DOHH2 (cell line): ENCODE measurements around the gene DDX55.

Experiments
- H3F3A ChIP-seq: fragments of 200-600 bp; sonication (generic), shearing (Covaris generic); 2 replicates; pipeline ENCODE4 v1.6.0; 2016; ENCODE audit warnings: antibody characterized with exemption, mild to moderate bottlenecking; ENCODE audit not compliant: control insufficient read depth, insufficient read depth
- H3K27ac ChIP-seq: fragments of 200-600 bp; sonication (generic); 2 replicates; pipeline ENCODE4 v1.5.1; 2014; ENCODE audit warnings: low read depth, mild to moderate bottlenecking, low read length, moderate library complexity
- H3K27me3 ChIP-seq: fragments of 200-600 bp; sonication (generic); 2 replicates; pipeline ENCODE4 v1.6.1; 2014; ENCODE audit warnings: mild to moderate bottlenecking, low read length, mixed read lengths; ENCODE audit not compliant: control insufficient read depth
- H3K36me3 ChIP-seq: fragments of 200-600 bp; sonication (generic); 2 replicates; pipeline ENCODE4 v1.6.1; 2014; ENCODE audit warnings: mild to moderate bottlenecking, low read length, moderate library complexity, mixed read lengths; ENCODE audit not compliant: control insufficient read depth
- H3K4me1 ChIP-seq: fragments of 200-600 bp; sonication (generic); 2 replicates; pipeline ENCODE4 v1.6.1; 2014; ENCODE audit warnings: mild to moderate bottlenecking, low read length, mixed read lengths; ENCODE audit not compliant: control insufficient read depth
- H3K4me2 ChIP-seq: fragments of 200-600 bp; sonication (generic); 2 replicates; pipeline ENCODE4 v1.6.0; 2014; ENCODE audit warnings: mild to moderate bottlenecking, low read length, moderate library complexity
- H3K4me3 ChIP-seq: fragments of 200-600 bp; sonication (generic); 2 replicates; pipeline ENCODE4 v1.5.1; 2014; ENCODE audit warnings: mild to moderate bottlenecking, low read length, mixed read lengths
- H3K79me2 ChIP-seq: fragments of 200-600 bp; sonication (generic); 2 replicates; pipeline ENCODE4 v1.6.1; 2014; ENCODE audit warnings: mild to moderate bottlenecking, low read length, mixed read lengths; ENCODE audit not compliant: control insufficient read depth
- H3K9me2 ChIP-seq: fragments of 200-600 bp; sonication (generic); replicated peaks from 2 replicates; pipeline ENCODE4 v1.6.1; 2014; ENCODE audit warnings: mild to moderate bottlenecking, low read length, mixed read lengths; ENCODE audit not compliant: control insufficient read depth
- H3K9me3 ChIP-seq: fragments of 200-600 bp; sonication (generic); 2 replicates; pipeline ENCODE4 v1.6.1; 2014; ENCODE audit warnings: antibody characterized with exemption, low read length, mixed read lengths; ENCODE audit not compliant: control insufficient read depth, insufficient read depth
- H4K20me1 ChIP-seq: fragments of 200-600 bp; sonication (generic); 2 replicates; pipeline ENCODE4 v1.6.0; 2014; ENCODE audit warnings: low read depth, mild to moderate bottlenecking, antibody characterized with exemption, low read length, moderate library complexity; ENCODE audit not compliant: control insufficient read depth, insufficient read depth
- CTCF ChIP-seq: fragments of 200-600 bp; sonication (generic); IDR thresholded peaks from one replicate; pipeline ENCODE4 v1.5.1; 2014; ENCODE audit warnings: antibody characterized with exemption, mild to moderate bottlenecking, low read depth, low read length; ENCODE audit not compliant: poor library complexity, severe bottlenecking
- EZH2phosphoT487 ChIP-seq: fragments of 200-600 bp; sonication (generic); IDR thresholded peaks from 2 replicates; pipeline ENCODE4 v1.6.1; 2017; ENCODE audit warnings: borderline replicate concordance, mild to moderate bottlenecking, antibody characterized with exemption, low read length, moderate library complexity, mixed read lengths

DDX55 gene

DNA sequence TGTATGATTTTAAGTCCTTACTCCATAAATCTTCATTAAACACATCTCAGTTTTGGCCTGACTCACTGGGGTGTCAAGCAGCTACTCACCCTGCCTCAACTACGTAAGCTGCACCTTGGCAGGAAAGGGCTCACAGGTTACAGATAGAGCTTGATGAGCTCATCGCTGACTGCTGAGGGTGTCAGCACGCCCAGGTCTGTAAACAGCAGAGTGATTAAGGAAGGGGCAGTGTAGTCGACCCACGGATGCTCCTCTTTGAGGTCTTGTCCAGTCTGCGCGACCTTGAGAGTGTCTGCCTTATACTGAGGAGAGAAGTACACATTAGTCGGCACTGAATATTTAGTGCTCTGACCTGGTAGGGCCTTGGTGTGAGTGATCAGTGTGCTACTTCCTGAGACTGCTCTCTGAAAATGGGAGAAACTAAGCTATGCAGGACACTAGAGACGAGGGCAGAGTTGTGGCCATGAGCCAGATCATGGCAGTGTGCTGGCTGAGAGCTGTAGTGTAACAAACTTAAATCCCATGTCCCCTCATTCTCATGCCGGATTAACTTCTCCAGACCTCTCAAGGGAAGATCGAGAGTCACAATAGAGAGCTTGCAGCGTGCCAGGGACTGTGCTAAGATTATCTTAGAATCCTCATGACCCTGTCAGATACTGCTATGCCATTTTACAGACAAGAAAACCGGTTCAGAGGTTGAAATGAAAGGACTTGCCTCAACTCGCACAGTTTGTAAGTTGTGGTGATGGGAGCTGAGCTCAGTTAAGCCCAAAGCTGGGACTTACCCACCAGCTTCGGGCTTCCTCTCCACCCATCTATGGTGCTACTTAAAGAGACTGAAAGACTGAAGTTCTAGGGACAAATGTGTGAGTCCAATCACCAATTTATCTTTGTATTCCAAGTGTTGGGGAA, 20.0 kb downstream of the DDX55 start:
- H3K9me3 ChIP-seq: no peaks in the 10 kb centered on the region
- H3K27me3 ChIP-seq: no peaks in the 10 kb centered on the region
- H3K9me2 ChIP-seq: no peaks in the 10 kb centered on the region
- peaks cover 3% of the 10 kb centered on the region for H3K79me2 ChIP-seq
- H3K27ac ChIP-seq: no peak overlapping the region
- H3F3A ChIP-seq: peaks cover 46% of the 10 kb centered on the region
- H4K20me1 ChIP-seq: peaks cover 5% of the 10 kb centered on the region; the same call in 1 of the 2 replicates
- H3K36me3 ChIP-seq: peaks cover 90% of the 10 kb centered on the region
- no peak for TF ChIP-seq EZH2phosphoT487
- no peak for TF ChIP-seq CTCF
- H3K4me2 ChIP-seq: no peak overlapping the region
- H3K4me1 ChIP-seq: no peaks in the 10 kb centered on the region
- no peak overlapping the region for H3K4me3 ChIP-seq

- peaks cover 78% of the 10 kb centered on the region for H3K79me2 ChIP-seq
- no peaks in the 10 kb centered on the region for H3K9me3 ChIP-seq
- H3K36me3 ChIP-seq: peaks cover 37% of the 10 kb centered on the region
- 0 out of 2 replicates have a peak, but pooled peaks cover 4% of the 10 kb centered on the region for H4K20me1 ChIP-seq
- H3K27ac ChIP-seq: peak within 1 kb of the TSS; percentile 64
- peak within 1 kb of the TSS; percentile 59 for H3K4me2 ChIP-seq
- H3K4me3 ChIP-seq: peak within 1 kb of the TSS; percentile 99
- no peaks in the 10 kb centered on the region for H3K27me3 ChIP-seq
- H3K9me2 ChIP-seq: no peaks in the 10 kb centered on the region
- H3F3A ChIP-seq: peaks cover 4% of the 10 kb centered on the region; the same call in 1 of the 2 replicates
- peaks cover 12% of the 10 kb centered on the region for H3K4me1 ChIP-seq
- TF ChIP-seq EZH2phosphoT487: no peak
Measured at GRCh38 chr12:123633379-123634141, 31.7 kb downstream of the DDX55 start, which contains the start of the genes EIF2B1 and GTF2H3. EIF2B1 (minus strand) TSS chr12:123633686; CDS start chr12:123633557, 129 bp downstream. GTF2H3 (plus strand) TSS chr12:123633829; CDS start chr12:123633860, 31 bp downstream.

GRCh38 chr12:123634142-123634561, 32.3 kb downstream of the DDX55 start:
- 0 out of 2 replicates have a peak, but pooled peaks cover 4% of the 10 kb centered on the region for H4K20me1 ChIP-seq
- H3K36me3 ChIP-seq: peaks cover 31% of the 10 kb centered on the region
- H3K4me1 ChIP-seq: peaks cover 12% of the 10 kb centered on the region
- peaks cover 79% of the 10 kb centered on the region for H3K79me2 ChIP-seq
- no peaks in the 10 kb centered on the region for H3K27me3 ChIP-seq
- peak overlapping the region; percentile 99 for H3K4me3 ChIP-seq
- H3K9me3 ChIP-seq: no peaks in the 10 kb centered on the region
- TF ChIP-seq CTCF: no peak
- TF ChIP-seq EZH2phosphoT487: no peak
- H3K9me2 ChIP-seq: no peaks in the 10 kb centered on the region
- peak overlapping the region; percentile 38 for H3K27ac ChIP-seq
- H3F3A ChIP-seq: peaks cover 4% of the 10 kb centered on the region; the same call in 1 of the 2 replicates
- H3K4me2 ChIP-seq: peak overlapping the region; percentile 59
